GM12878 (cell line): ENCODE data around the gene NSG1. TPM values are rescaled to one million over a fixed set of nuclear protein-coding genes. Genes with fewer than 3 reads are reported as not detected.

Experiments used
- EP300 ChIP-seq, 2 experiments: fragments of 150-350 bp in 1 of 2; IDR thresholded peaks; 2 replicates each; pipeline ENCODE4 v1.6.1; 2011 to 2012; ENCODE audit warnings: low read depth in 2 of 2, low read length in 2 of 2, borderline replicate concordance in 1 of 2, improper control_type of control experiment in 1 of 2, inconsistent platforms in 1 of 2; ENCODE audit not compliant: control insufficient read depth in 1 of 2
- GABPA ChIP-seq: IDR thresholded peaks from 2 replicates; pipeline ENCODE4 v1.6.1; 2014; ENCODE audit warnings: antibody characterized with exemption, low read depth, mild to moderate bottlenecking, inconsistent platforms
- KDM1A ChIP-seq: fragments of 200-600 bp; sonication (generic); IDR thresholded peaks from 2 replicates; pipeline ENCODE4 v1.6.1; 2016; ENCODE audit warnings: borderline replicate concordance
- RB1 ChIP-seq: fragments of 450-650 bp; formaldehyde crosslinking; IDR thresholded peaks from 2 replicates; pipeline ENCODE4 v1.6.1; 2017; ENCODE audit warnings: mild to moderate bottlenecking, borderline replicate concordance
- STAT1 ChIP-seq: fragments of 450-650 bp; conservative IDR thresholded peaks from 2 replicates; pipeline ENCODE4 v1.6.1; 2014; ENCODE audit warnings: antibody characterized with exemption, mild to moderate bottlenecking
- polyA plus RNA-seq, 11 experiments: library from polyadenylated mRNA; depleted of rRNA in 4 of 11; unstranded in 6 of 11; stranded (reverse) in 5 of 11; fragments of >200 nt; fragmentation: Nextera tagmentation in 4 of 11; fragmentation: Illumina TruSeq in 1 of 11; extraction: Ambion mirVana in 4 of 11; extraction: Trizol in 1 of 11; gene quantifications; 1 replicate in 1 of 11; 2 replicates in 10 of 11; pipeline versions ENCODE4 v1.2.1 to v1.2.3, GENCODE V29; 2011 to 2016; ENCODE audit warnings: inconsistent platforms in 2 of 11, missing spikeins in 2 of 11, low read depth in 1 of 11
- total RNA-seq, 4 experiments: library from RNA; depleted of rRNA in 3 of 4; stranded (reverse); fragments of >200 nt in 3 of 4; fragmentation: Illumina TruSeq in 1 of 4; extraction: Trizol in 1 of 4; gene quantifications; 2 replicates each; pipeline versions ENCODE4 v1.2.1 to v1.2.3, GENCODE V29; 2013 to 2021
- TF ChIP-seq, protein P1 (sequence below): fragments of 450-650 bp; IDR thresholded peaks from 2 replicates; pipeline ENCODE4 v1.6.1; 2018; ENCODE audit warnings: borderline replicate concordance, mild to moderate bottlenecking; ENCODE audit not compliant: partially characterized antibody
- TF ChIP-seq, protein P2 (sequence below): fragments of 450-650 bp; IDR thresholded peaks from 2 replicates; pipeline ENCODE4 v1.6.1; 2017; ENCODE audit warnings: mild to moderate bottlenecking, moderate library complexity

The NSG1 gene
- total and polyA plus RNA-seq, 10 of the 15 experiments (the other 5 are each of a cell fraction or from before 2014, with no cell fraction given): 0.03 to 0.19 (median 0.10) TPM; not detected in 5

DNA sequence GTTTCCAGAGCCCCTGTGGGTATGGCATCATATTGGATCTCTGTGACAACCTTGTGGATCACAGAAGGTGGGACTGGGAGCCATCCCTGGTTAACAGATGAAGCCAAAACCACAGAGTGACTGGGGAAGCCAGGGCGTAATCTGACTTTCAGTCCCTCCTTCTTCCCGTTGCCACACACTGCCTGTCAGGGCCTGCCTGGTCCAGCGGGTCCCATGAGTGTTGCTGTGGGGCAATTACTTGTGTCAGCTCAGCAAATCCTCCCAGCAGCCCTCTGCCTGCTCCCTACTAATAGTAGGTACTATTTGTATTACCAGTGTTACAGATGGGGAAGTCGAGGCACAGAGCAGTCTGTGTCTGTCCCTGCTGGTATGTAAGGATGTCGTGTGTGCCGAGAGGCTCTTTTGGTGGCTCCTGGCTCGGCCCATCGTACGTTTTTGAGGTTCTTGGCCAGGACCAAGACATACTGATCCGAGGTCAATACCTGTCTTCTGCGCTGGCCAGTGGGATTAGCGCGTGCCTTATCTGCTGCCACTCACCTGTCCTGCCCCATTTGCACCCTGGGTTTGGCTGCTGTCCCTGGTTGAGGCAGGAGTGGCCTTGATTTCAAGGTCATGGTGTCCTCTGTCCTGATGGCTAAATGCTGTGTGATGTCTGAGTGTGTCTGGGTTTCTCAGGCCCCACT is 5.7 kb downstream of the NSG1 start (continued):
- TF ChIP-seq, protein P1, sequence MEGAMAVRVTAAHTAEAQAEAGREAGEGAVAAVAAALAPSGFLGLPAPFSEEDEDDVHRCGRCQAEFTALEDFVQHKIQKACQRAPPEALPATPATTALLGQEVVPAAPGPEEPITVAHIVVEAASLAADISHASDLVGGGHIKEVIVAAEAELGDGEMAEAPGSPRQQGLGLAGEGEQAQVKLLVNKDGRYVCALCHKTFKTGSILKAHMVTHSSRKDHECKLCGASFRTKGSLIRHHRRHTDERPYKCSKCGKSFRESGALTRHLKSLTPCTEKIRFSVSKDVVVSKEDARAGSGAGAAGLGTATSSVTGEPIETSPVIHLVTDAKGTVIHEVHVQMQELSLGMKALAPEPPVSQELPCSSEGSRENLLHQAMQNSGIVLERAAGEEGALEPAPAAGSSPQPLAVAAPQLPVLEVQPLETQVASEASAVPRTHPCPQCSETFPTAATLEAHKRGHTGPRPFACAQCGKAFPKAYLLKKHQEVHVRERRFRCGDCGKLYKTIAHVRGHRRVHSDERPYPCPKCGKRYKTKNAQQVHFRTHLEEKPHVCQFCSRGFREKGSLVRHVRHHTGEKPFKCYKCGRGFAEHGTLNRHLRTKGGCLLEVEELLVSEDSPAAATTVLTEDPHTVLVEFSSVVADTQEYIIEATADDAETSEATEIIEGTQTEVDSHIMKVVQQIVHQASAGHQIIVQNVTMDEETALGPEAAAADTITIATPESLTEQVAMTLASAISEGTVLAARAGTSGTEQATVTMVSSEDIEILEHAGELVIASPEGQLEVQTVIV: no peak
- TF ChIP-seq GABPA (no peak), STAT1 (no peak), EP300 (IDR thresholded peaks at IDR 0.05; ENCODE audit: borderline replicate concordance in 1 of 2, control insufficient read depth in 1 of 2, low read depth in 2 of 2, low read length in 2 of 2) (no peak), RB1 (no peak), KDM1A (no peak)
- TF ChIP-seq, protein P2, sequence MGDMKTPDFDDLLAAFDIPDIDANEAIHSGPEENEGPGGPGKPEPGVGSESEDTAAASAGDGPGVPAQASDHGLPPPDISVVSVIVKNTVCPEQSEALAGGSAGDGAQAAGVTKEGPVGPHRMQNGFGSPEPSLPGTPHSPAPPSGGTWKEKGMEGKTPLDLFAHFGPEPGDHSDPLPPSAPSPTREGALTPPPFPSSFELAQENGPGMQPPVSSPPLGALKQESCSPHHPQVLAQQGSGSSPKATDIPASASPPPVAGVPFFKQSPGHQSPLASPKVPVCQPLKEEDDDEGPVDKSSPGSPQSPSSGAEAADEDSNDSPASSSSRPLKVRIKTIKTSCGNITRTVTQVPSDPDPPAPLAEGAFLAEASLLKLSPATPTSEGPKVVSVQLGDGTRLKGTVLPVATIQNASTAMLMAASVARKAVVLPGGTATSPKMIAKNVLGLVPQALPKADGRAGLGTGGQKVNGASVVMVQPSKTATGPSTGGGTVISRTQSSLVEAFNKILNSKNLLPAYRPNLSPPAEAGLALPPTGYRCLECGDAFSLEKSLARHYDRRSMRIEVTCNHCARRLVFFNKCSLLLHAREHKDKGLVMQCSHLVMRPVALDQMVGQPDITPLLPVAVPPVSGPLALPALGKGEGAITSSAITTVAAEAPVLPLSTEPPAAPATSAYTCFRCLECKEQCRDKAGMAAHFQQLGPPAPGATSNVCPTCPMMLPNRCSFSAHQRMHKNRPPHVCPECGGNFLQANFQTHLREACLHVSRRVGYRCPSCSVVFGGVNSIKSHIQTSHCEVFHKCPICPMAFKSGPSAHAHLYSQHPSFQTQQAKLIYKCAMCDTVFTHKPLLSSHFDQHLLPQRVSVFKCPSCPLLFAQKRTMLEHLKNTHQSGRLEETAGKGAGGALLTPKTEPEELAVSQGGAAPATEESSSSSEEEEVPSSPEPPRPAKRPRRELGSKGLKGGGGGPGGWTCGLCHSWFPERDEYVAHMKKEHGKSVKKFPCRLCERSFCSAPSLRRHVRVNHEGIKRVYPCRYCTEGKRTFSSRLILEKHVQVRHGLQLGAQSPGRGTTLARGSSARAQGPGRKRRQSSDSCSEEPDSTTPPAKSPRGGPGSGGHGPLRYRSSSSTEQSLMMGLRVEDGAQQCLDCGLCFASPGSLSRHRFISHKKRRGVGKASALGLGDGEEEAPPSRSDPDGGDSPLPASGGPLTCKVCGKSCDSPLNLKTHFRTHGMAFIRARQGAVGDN: no peak
